H1 (cell line): ENCODE measurements around the gene RGMB. TPM values are rescaled to one million over a fixed set of nuclear protein-coding genes. Genes with fewer than 3 reads are reported as not detected.
A peak's percentile ranks its signal among the peaks of the same experiment; 100 is the strongest.

Experiments
- CTCF ChIA-PET: fragments of 300-600 bp; sonication (Branson Sonifier 250); formaldehyde crosslinking; loops from one replicate; lab custom pipeline; 2021; ENCODE audit not compliant: partially characterized antibody; lab: Charles Lee
- POLR2A ChIA-PET: fragments of 300-600 bp; sonication (Branson Sonifier 250); formaldehyde crosslinking; loops from one replicate; lab custom pipeline; 2021; ENCODE audit warnings: inconsistent platforms; ENCODE audit not compliant: partially characterized antibody; lab: Charles Lee
- DNase-seq, 2 experiments: peaks; one replicate each; pipeline versions ENCODE4 v3.0.0 to v3.0.0-alpha.2; 2010 to 2022; ENCODE audit warnings: low spot score in 2 of 2, low read depth in 1 of 2, mixed read lengths in 1 of 2
- FAIRE-seq: peaks from 2 replicates; lab custom pipeline; 2011; peaks lifted over from hg19 to GRCh38; lab: Jason Lieb, UNC
- H2AFZ ChIP-seq: 2 replicates; pipeline ENCODE4 v1.8.1; 2012; ENCODE audit warnings: low read length, inconsistent platforms
- H2AK5ac ChIP-seq: 2 replicates; pipeline ENCODE4 v1.6.1; 2013; ENCODE audit warnings: low read depth, low read length
- H2BK120ac ChIP-seq: replicated peaks from 2 replicates; pipeline ENCODE3; 2013; ENCODE audit warnings: low read depth, low read length, inconsistent platforms
- H2BK12ac ChIP-seq: 2 replicates; pipeline ENCODE4 v1.6.1; 2013; ENCODE audit warnings: low read depth, low read length
- H2BK15ac ChIP-seq: 2 replicates; pipeline ENCODE4 v1.6.1; 2013; ENCODE audit warnings: low read length
- H2BK20ac ChIP-seq: 2 replicates; pipeline ENCODE4 v1.6.1; 2013; ENCODE audit warnings: low read length
- H2BK5ac ChIP-seq: 2 replicates; pipeline ENCODE4 v1.6.1; 2013; ENCODE audit warnings: low read depth, low read length
- H3K14ac ChIP-seq: 2 replicates; pipeline ENCODE4 v1.6.1; 2013; ENCODE audit warnings: inconsistent platforms; ENCODE audit not compliant: insufficient read length
- H3K18ac ChIP-seq: 2 replicates; pipeline ENCODE4 v1.6.1; 2013; ENCODE audit warnings: low read length; ENCODE audit errors: extremely low read depth
- H3K23ac ChIP-seq: 2 replicates; pipeline ENCODE4 v1.6.1; 2013; ENCODE audit warnings: inconsistent platforms; ENCODE audit not compliant: insufficient read length
- H3K23me2 ChIP-seq: 2 replicates; pipeline ENCODE4 v1.6.1; 2013; ENCODE audit warnings: low read depth, low read length
- H3K27ac ChIP-seq: 2 replicates; pipeline ENCODE4 v1.6.1; 2011; ENCODE audit warnings: low read depth, low read length, inconsistent platforms
- H3K27me3 ChIP-seq, 4 experiments: replicated peaks in 1 of 4; 1 replicate in 1 of 4; 2 replicates in 3 of 4; pipeline versions ENCODE4 v1.6.1 to v1.8.1; 2011 to 2013; ENCODE audit warnings: low read length in 3 of 4, mild to moderate bottlenecking in 3 of 4, inconsistent platforms in 2 of 4, mixed read lengths in 2 of 4, moderate library complexity in 1 of 4; ENCODE audit not compliant: control insufficient read depth in 3 of 4, insufficient read depth in 3 of 4; ENCODE audit errors: extremely low read depth in 1 of 4
- H3K36me3 ChIP-seq, 4 experiments: 2 replicates each; pipeline versions ENCODE4 v1.6.1 to v1.8.1; 2011 to 2013; ENCODE audit warnings: mild to moderate bottlenecking in 4 of 4, low read length in 3 of 4, moderate library complexity in 2 of 4, control low read depth in 1 of 4, inconsistent platforms in 1 of 4; ENCODE audit not compliant: insufficient read depth in 4 of 4, control insufficient read depth in 2 of 4
- H3K4ac ChIP-seq: replicated peaks from 2 replicates; pipeline ENCODE3; 2013; ENCODE audit warnings: low read length, low read depth, mixed read lengths, inconsistent platforms; ENCODE audit not compliant: insufficient read length
- H3K4me1 ChIP-seq, 4 experiments: replicated peaks in 1 of 4; 1 replicate in 1 of 4; 2 replicates in 3 of 4; pipeline versions ENCODE4 v1.6.1 to v1.8.1; 2011 to 2013; ENCODE audit warnings: low read length in 3 of 4, inconsistent platforms in 2 of 4, mixed read lengths in 1 of 4; ENCODE audit not compliant: insufficient read depth in 4 of 4, control insufficient read depth in 3 of 4
- H3K4me2 ChIP-seq, 2 experiments: 2 replicates each; pipeline versions ENCODE4 v1.6.1 to v1.8.1; 2011 to 2013; ENCODE audit warnings: low read depth in 2 of 2, low read length in 2 of 2, control low read depth in 1 of 2, inconsistent platforms in 1 of 2, mild to moderate bottlenecking in 1 of 2; ENCODE audit not compliant: insufficient read depth in 1 of 2
- H3K4me3 ChIP-seq, 4 experiments: fragments of 200-600, 300-600 bp in 1 of 4; sonication (generic), shearing (Covaris generic), sonication (Bioruptor Twin) in 1 of 4; 2 replicates each; pipeline versions ENCODE4 v1.5.1 to v1.8.1; 2011 to 2016; ENCODE audit warnings: low read length in 4 of 4, low read depth in 3 of 4, control low read depth in 2 of 4, inconsistent platforms in 2 of 4, mild to moderate bottlenecking in 2 of 4, mixed read lengths in 1 of 4, moderate library complexity in 1 of 4; ENCODE audit not compliant: insufficient read depth in 2 of 4; ENCODE audit errors: extremely low read depth in 1 of 4
- H3K56ac ChIP-seq: replicated peaks from 2 replicates; pipeline ENCODE3; 2013; ENCODE audit warnings: low read depth, mild to moderate bottlenecking, mixed read lengths, low read length, inconsistent platforms; ENCODE audit not compliant: insufficient read length
- H3K79me1 ChIP-seq: 2 replicates; pipeline ENCODE4 v1.6.1; 2013; ENCODE audit warnings: low read depth, low read length, control low read depth
- H3K79me2 ChIP-seq, 2 experiments: 2 replicates each; pipeline versions ENCODE4 v1.6.1 to v1.8.1; 2012 to 2013; ENCODE audit warnings: low read length in 2 of 2, mild to moderate bottlenecking in 2 of 2, inconsistent platforms in 1 of 2; ENCODE audit not compliant: insufficient read depth in 2 of 2, control insufficient read depth in 1 of 2
- H3K9ac ChIP-seq, 4 experiments: replicated peaks in 1 of 4; 1 replicate in 1 of 4; 2 replicates in 3 of 4; pipeline versions ENCODE4 v1.6.1 to v1.8.1; 2011 to 2013; ENCODE audit warnings: low read depth in 3 of 4, low read length in 3 of 4, control low read depth in 2 of 4, mild to moderate bottlenecking in 2 of 4, moderate library complexity in 2 of 4, inconsistent platforms in 1 of 4; ENCODE audit errors: extremely low read depth in 1 of 4
- H3K9me3 ChIP-seq, 2 experiments: 2 replicates each; pipeline versions ENCODE4 v1.6.1 to v1.8.1; 2012 to 2013; ENCODE audit warnings: mild to moderate bottlenecking in 2 of 2, moderate library complexity in 2 of 2, control low read depth in 1 of 2, inconsistent platforms in 1 of 2, low read depth in 1 of 2, low read length in 1 of 2, mixed read lengths in 1 of 2; ENCODE audit not compliant: insufficient read depth in 2 of 2
- H4K20me1 ChIP-seq, 2 experiments: replicated peaks in 1 of 2; 2 replicates each; pipeline versions ENCODE3 to v1.8.1; 2011 to 2013; ENCODE audit warnings: inconsistent platforms in 2 of 2, low read length in 2 of 2, mild to moderate bottlenecking in 1 of 2; ENCODE audit not compliant: insufficient read depth in 2 of 2, control insufficient read depth in 1 of 2
- H4K5ac ChIP-seq: 2 replicates; pipeline ENCODE4 v1.6.1; 2013; ENCODE audit warnings: low read length, low read depth, mixed read lengths, inconsistent platforms; ENCODE audit not compliant: insufficient read length
- H4K8ac ChIP-seq: 2 replicates; pipeline ENCODE4 v1.8.0; 2013; ENCODE audit warnings: mild to moderate bottlenecking, moderate library complexity, low read length, inconsistent platforms; ENCODE audit not compliant: insufficient read depth; ENCODE audit errors: extremely low read depth
- H4K91ac ChIP-seq: replicated peaks from 2 replicates; pipeline ENCODE3; 2013; ENCODE audit warnings: low read length, mixed read lengths, inconsistent platforms; ENCODE audit not compliant: insufficient read length
- CBX5 ChIP-seq: fragments of 300-800, 300-1000 bp; sonication (generic); IDR thresholded peaks from 2 replicates; pipeline ENCODE4 v1.7.1; 2016; ENCODE audit warnings: antibody characterized with exemption, low read length, low read depth
- CHD2 ChIP-seq: IDR thresholded peaks from 2 replicates; pipeline ENCODE4 v1.6.1; 2012; ENCODE audit warnings: low read length, improper control_type of control experiment
- JUN ChIP-seq: IDR thresholded peaks from 2 replicates; pipeline ENCODE4 v1.6.1; 2011; ENCODE audit warnings: low read depth, mild to moderate bottlenecking, improper control_type of control experiment, low read length
- RAD21 ChIP-seq, 2 experiments: IDR thresholded peaks in 1 of 2; conservative IDR thresholded peaks in 1 of 2; 2 replicates each; pipeline ENCODE4 v1.6.1; 2011; ENCODE audit warnings: low read depth in 2 of 2, low read length in 2 of 2, improper control_type of control experiment in 1 of 2, inconsistent platforms in 1 of 2, mild to moderate bottlenecking in 1 of 2, moderate library complexity in 1 of 2
- polyA plus RNA-seq, 7 experiments: library from polyadenylated mRNA; depleted of rRNA in 3 of 7; stranded (reverse) in 5 of 7; unstranded in 2 of 7; fragments of >200 nt in 5 of 7; fragments of 200-250 nt in 2 of 7; gene quantifications; 1 replicate in 5 of 7; 2 replicates in 1 of 7; 4 replicates in 1 of 7; pipeline versions ENCODE4 v1.2.1 to v1.2.3, GENCODE V29; 2011 to 2013; ENCODE audit warnings: missing spikeins in 2 of 7, mixed read lengths in 2 of 7
- total RNA-seq: library from RNA; stranded (reverse); fragmentation: NEBNext Ultra II Directional; extraction: Animal tissue kit (Norgen Biotek cat#: 25700); gene quantifications from 2 replicates; pipeline ENCODE4 v1.2.1, GENCODE V29; 2021
- TF ChIP-seq, protein P1 (sequence below), 3 experiments: IDR thresholded peaks; 1 replicate in 2 of 3; 2 replicates in 1 of 3; pipeline versions ENCODE4 v1.5.1 to v1.6.1; 2011; ENCODE audit warnings: low read length in 3 of 3, mild to moderate bottlenecking in 3 of 3, inconsistent platforms in 2 of 3, low read depth in 1 of 3, moderate library complexity in 1 of 3; ENCODE audit not compliant: insufficient read depth in 1 of 3; ENCODE audit errors: control extremely low read depth in 1 of 3

Gene RGMB
- total and polyA plus RNA-seq, 2 of the 8 experiments (the other 6 are each of a cell fraction or from before 2014, with no cell fraction given), result 11.7 to 27.0 TPM

DNA sequence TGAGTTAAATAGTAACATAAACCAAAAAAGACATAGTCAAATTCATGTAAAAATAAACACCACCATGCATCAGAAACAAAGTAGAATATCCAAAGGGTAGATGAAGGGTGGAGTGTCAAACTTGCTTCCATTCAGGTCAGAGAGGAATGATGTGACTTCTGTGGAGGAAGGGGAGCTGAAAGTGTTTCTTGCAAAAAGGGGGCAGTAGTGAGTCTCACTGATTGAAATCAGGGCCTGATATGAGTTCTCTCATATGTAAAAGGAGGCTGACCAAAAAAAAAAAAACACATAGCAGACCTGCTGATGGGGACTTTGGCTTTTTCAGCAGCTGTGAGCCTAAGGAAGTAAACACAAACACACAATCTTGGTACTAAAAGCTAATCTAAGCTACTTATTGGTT lies 38.8 kb upstream of the RGMB start:
- H2BK20ac ChIP-seq, result no peak overlapping the region
- TF ChIP-seq CBX5 (no peak), CHD2 (no peak), RAD21 (IDR thresholded peaks at IDR 0.05 in 1 of 2, conservative IDR thresholded peaks at IDR 0.05 in 1 of 2; ENCODE audit: low read depth in 2 of 2, low read length in 2 of 2) (peak in 1 of 2 experiments; percentile 20; a peak in 1 of 4 replicates), JUN (no peak)
- TF ChIP-seq, protein P1, sequence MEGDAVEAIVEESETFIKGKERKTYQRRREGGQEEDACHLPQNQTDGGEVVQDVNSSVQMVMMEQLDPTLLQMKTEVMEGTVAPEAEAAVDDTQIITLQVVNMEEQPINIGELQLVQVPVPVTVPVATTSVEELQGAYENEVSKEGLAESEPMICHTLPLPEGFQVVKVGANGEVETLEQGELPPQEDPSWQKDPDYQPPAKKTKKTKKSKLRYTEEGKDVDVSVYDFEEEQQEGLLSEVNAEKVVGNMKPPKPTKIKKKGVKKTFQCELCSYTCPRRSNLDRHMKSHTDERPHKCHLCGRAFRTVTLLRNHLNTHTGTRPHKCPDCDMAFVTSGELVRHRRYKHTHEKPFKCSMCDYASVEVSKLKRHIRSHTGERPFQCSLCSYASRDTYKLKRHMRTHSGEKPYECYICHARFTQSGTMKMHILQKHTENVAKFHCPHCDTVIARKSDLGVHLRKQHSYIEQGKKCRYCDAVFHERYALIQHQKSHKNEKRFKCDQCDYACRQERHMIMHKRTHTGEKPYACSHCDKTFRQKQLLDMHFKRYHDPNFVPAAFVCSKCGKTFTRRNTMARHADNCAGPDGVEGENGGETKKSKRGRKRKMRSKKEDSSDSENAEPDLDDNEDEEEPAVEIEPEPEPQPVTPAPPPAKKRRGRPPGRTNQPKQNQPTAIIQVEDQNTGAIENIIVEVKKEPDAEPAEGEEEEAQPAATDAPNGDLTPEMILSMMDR (IDR thresholded peaks at IDR 0.05; ENCODE audit: control extremely low read depth in 1 of 3, insufficient read depth in 1 of 3, low read depth in 1 of 3, low read length in 3 of 3), result peak in 1 of 3 experiments; percentile 44; a peak in 1 of 4 replicates
- H3K18ac ChIP-seq, result no peak overlapping the region
- H2BK12ac ChIP-seq, result no peak overlapping the region
- no peak overlapping the region for H2BK5ac ChIP-seq
- no peak overlapping the region for H3K23ac ChIP-seq
- H3K4me2 ChIP-seq, result no peak overlapping the region
- peaks cover 8 to 9% of the 10 kb centered on the region in 2 experiments; a peak in 3 of 4 replicates for H3K9me3 ChIP-seq
- H4K20me1 ChIP-seq, result no peaks in the 10 kb centered on the region
- H2BK15ac ChIP-seq, result no peak overlapping the region
- H3K56ac ChIP-seq, result no peak overlapping the region
- H3K79me2 ChIP-seq, result no peaks in the 10 kb centered on the region
- no peak for FAIRE-seq
- no peak overlapping the region for H2BK120ac ChIP-seq
- H3K79me1 ChIP-seq, result no peaks in the 10 kb centered on the region
- no peak overlapping the region for H3K4me3 ChIP-seq
- H3K36me3 ChIP-seq, result 0 out of 8 replicates have a peak, but pooled peaks cover 0 to 3% (median 0%) of the 10 kb centered on the region in 4 experiments
- CTCF ChIA-PET, result interaction anchor here (0.6 to 3.3 kb wide), 8 partner anchors 9 to 66 kb away, joined by 3 to 10 read pairs (median 4); no protein-coding TSS in a partner anchor
- no peaks in the 10 kb centered on the region for H3K27me3 ChIP-seq
- no peak overlapping the region for H3K27ac ChIP-seq
- H3K4me1 ChIP-seq, result no peaks in the 10 kb centered on the region
- no peak overlapping the region for H2AFZ ChIP-seq
- H4K8ac ChIP-seq, result no peak overlapping the region
- no peak overlapping the region for H2AK5ac ChIP-seq
- no peak overlapping the region for H3K14ac ChIP-seq
- no peak overlapping the region for H3K9ac ChIP-seq
- H3K23me2 ChIP-seq, result no peaks in the 10 kb centered on the region
- POLR2A ChIA-PET, result interaction anchor here (0.6 to 1.0 kb wide), 2 partner anchors 12 to 21 kb away, joined by 3 read pairs; no protein-coding TSS in a partner anchor
- H3K4ac ChIP-seq, result no peak overlapping the region
- H4K91ac ChIP-seq, result no peak overlapping the region
- H4K5ac ChIP-seq, result no peak overlapping the region
- DNase-seq, result no peak
